ENCODE data around the gene RBPJ. TPM values are rescaled to one million over a fixed set of nuclear protein-coding genes. Genes with fewer than 3 reads are reported as not detected.
"Not testable (repeated sequence)": the region's sequence is repeated elsewhere in the genome, so short reads cannot be mapped to it uniquely, and the experiment has no call there.

RBPJ gene
- polyA plus RNA-seq, 3 donors: 67.9 to 83.1 (median 76.4) TPM

DNA sequence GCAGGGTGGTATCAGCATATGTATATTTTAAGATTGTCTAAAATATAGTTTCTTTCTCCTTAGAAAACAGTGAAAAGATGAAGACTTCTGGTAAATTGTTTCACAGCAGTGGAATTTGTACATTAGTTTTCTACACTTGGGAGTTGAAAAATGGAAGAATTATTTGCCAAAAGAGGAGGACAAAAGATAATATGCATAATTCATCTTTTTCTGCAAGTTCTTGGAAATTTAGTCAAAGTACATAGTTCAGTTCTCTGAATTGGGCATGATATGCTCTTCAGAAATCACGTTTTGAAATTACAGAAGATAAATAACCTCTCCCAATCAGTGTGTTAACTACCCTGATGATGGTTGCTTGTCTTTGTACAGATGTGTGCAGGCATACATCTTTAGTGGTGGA lies 47.0 kb downstream of the RBPJ start:
- DNase-seq: no peak

DNA sequence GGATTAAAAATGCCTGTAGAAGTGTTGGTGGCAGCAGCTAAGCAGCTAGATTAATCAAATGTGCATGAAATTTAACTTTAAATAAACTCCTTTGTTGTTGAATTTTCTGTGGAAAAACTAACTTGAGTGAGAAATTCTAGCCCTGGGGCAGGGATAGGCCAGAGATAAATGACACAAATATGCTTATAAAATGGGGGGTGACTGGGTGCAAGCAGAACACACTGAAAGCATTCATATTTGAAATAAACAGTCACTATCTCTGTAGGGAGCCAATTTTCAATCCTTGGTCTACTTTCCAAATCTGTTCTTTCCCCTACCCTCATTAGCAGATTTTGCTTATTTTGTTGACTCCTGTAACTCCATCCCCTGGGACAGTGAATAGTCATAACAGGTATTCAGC lies 47.9 kb downstream of the RBPJ start:
- no peak for DNase-seq

- no peak for DNase-seq
These were observed 48.3 kb downstream of the RBPJ start for GRCh38 chr4:26369132-26369531.

DNA sequence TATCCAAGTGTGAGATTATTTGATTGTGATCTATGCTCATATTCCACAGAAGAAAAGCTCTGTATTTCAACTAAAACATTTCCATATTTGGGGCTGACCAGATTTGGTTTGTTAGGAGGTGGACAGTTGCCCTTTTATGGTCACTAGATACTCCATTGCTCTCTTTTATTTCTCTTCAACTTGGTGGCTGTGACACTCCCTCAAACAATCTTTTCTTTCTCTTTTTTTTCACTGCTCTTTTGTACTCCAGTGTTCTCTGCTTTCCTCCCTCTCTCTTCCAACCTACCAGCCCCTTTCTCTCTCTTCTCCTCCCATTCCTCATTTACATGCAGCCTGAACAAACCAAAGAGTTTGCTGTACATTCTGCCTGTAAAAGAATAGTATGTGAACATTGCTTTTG lies 48.8 kb downstream of the RBPJ start:
- no peak for DNase-seq

DNA sequence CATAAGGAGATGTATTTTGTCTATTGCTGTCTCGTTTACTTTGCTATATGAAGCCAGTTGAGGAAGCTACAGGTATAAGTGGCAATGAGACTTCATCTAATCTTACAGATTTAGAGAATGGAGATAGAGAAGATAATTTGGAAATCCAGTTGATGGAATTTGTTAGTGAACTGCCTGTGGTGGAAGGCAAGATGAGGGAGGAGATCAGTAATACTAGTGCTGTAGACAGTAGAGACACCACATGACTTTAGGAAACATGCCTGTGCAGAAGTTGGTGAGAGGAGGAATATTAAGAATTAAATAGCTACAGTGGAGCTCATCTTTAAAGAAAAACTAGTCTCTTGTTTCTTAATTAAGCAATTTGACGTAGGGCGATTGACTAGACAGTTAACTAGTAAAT lies 51.3 kb downstream of the RBPJ start:
- DNase-seq: no peak

DNA sequence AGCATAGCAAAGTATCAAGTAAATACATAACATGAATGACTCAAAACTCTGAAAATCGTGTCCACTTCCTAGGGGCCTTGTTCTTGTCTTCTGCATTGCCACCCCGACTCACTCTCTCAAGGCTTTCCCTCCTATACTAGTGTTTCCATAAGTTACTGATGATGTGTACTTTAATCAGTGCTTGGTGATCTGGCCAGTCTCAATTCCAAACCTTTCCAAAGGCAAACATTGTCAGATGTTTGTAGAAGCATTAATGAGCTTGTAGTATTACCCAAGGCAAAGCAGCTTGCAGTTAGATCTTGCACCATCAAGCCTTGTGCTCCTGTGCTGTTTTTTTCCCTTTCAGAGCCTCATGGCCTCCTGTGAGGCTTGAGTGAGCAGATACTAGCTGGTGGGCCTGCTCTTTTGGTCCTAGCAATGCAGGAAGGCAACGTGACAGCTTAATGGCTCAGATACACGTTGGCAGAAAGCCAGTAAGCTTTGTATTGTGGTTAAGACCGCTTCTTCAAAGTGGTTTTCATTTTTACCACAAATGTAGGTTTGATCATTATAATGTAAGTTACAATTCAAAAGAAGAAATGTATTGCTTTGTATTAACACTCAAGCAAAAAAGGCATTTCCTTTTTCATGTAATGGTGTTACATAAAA lies 51.8 kb downstream of the RBPJ start:
- DNase-seq: peak; percentile 53

DNA sequence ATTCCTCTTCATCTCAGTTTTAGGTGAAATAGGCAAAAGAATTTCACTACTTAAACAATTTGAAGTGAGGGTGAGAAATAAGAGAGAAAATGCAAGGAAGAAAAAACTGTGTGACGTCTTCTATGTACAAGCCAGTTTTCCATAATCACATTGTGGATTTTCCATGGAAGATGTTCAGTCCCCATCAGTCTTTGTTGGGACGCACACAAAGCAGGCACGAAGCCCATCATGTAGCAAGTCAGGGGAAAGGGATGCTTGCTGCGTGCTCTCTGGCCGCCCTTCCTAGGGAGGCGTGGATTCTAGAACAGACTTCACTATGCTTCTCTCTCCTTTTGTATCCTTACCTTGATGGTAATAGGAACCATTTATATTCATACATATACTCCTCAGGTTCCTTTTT lies 54.7 kb downstream of the RBPJ start:
- no peak for DNase-seq

DNA sequence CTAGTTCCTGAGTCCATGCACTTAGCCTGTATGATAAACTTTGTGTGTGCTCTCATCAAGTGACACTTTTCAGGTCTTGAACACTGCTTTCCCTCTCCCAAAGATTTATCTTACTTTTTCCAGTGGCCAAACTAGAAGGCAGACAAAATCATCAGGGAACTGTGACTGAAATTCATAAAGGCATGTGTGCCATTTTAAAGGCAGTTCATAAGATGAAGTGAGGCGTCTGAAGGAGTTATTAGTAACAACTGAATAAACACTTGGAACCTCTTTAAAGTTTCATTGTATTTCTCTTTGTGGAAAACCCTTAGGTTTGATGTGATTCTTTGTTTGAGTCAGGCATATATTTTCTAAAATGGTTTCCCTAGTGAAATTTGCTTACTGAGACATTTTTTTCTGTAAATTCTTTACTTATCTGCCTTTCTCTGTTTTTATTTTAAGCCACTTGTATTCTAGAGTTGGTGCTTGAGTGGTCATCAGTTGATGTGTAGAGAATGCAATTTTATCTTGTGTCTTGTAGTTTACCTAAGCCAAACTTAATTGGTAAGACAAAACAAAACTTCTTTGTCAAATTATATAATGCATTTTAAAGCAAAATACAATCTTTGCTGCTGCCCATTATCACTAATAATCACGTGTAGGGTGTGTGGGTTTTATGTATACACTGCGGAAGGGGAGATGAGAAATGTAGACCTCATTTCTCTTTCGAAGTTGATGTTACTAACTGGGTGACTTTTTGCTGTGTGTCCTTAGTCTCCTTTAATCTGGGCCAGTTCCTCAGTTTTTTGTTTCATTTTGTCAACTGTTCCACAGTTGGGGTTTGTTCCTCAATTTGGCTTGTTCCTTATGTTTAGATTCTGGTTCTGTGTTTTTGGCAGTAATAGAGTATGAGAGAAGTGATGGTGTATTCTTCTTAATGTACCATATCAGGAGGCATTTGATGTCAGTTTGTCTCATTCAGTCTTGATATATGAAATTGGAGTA lies 56.8 kb downstream of the RBPJ start:
- DNase-seq: no peak

DNA sequence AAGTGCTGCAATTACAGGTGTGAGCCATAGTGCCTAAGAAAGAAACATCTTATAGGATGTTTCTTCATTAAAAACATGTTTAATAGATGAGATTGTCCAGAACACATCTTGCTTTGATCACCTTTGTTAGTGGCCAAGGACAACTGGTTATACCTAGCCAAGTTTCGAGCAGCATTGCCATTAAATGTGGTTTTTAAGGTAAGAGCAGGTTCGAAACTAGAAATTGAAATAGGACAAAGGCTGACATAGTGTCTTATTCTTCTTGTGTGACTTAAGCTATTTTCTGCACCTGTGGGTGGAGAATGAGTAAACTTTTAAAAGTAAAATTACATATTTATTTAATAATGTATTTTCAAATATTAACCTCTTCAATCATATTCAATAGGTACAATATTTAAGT lies 59.0 kb downstream of the RBPJ start:
- DNase-seq: no peak

DNA sequence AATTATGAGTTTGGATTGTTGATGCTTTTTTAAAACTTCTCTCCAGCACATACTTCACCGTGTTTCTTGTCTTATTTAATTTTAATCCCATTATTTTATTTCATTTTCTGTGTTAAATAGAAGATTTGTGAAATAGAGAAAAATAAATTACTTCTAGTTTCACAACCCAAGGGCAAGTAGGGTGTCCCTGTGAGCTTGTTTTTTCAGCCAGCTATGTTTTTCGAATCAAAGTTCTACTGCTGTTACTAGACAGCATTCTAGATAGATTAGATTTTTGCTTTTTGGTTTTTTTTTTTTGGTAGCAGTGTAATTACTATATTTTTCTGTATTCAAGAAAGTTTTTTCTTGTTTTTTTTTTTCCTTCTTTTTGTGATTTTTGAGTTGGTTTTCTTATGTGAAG lies 59.9 kb downstream of the RBPJ start:
- no peak for DNase-seq

DNA sequence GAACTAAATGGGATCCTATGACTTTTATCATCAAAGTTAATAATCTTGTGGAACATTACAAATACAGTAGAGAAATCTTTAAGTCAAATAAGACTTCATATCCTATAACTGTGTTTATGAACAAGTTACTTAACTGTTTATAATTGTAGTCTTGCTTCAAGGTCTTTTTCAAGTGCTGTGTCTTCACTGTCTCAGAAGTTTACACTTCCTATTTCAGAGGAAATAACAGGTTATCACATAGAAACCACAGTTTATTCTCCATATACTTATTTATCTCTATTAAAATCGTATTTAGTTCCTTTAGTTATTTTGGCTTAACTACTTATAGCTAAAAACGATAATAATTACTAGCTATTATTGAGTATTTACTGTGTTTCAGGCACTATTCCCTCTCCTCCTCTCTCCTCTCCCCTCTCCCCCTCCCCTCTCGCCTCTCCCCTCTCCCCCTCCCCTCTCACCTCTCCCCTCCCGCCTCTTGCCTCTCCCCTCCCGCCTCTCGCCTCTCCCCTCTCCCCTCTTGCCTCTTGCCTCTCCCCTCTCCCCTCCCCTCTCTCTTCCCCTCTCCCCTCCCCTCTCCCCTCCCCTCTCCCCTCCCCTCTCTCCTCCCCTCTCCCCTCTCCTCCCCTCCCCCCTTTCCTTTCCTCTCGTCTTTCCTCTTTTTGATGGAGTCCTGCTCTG lies 63.7 kb downstream of the RBPJ start:
- no peak for DNase-seq

DNA sequence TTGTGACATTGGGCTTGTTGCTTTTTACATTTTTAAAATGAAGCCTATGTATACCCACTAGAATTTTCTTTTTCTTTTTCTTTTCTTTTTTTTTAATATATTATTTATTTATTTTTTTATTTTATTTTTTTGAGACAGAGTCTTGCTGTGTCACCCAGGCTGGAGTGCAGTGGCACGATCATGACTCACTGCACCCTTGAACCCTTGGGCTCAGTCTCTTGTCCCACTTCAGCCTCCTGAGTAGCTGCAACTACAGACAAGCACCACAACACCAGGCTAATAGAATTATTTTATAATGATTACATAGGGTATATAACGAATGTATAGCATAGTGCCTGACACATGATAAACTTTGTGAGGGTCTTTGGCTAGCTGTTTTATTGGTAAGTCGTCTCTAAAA lies 64.9 kb downstream of the RBPJ start:
- no peak for DNase-seq

DNA sequence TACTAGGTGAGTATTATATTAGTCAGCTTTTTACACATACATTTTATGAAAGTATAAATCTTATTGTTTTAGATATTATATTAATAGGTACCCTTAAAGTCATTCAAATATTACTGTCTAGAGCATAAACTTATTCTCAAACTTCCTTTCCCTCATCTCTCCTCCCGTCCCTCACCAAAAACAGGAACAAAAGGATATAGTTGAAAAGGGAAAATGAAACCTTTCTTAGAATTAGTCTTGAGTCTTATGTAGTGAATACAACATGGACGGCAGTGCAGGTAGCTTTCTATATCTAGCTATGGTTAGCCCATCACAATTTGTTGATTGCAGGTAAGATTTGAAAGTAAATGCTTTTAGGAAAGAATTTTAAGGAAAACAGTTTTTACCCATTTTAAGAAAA lies 65.6 kb downstream of the RBPJ start:
- no peak for DNase-seq

DNA sequence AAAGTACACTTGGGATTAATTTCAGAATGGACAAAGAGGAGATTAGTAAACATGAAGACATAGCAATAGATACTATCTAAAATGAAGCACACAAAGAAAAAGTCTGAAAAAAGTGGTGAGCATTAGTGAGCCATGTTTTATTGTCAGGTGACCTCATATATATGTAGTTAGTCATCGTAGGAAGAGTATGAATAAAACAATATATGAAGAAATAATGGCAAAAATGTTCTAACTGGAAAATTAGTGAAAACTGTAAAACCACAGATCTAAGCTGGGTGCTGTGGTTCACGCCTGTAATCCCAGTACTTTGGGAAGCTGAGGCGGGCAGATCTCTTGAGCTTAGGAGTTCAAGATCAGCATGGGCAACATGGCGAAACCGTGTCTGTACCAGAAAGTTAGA lies 67.9 kb downstream of the RBPJ start:
- no peak for DNase-seq

DNA sequence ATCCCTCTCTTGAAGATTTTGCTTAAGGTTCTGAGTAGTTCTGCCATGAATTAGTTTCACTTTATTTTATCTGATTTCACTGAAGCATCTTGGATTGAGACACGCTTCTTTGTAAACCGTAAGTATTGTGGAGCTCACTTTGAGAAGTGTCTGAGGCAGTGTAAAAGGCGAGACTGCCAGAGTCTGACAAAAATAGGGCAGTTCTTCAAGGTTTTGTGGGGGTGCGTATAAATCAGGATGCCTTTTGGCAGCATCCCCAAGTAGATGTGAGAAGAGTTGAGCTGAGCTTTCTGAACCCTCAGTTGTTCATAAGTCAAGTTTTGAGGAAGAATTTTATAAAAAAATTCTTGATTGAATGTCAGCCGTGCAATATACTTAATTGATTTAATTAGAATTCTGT lies 76.3 kb downstream of the RBPJ start:
- DNase-seq: no peak

DNA sequence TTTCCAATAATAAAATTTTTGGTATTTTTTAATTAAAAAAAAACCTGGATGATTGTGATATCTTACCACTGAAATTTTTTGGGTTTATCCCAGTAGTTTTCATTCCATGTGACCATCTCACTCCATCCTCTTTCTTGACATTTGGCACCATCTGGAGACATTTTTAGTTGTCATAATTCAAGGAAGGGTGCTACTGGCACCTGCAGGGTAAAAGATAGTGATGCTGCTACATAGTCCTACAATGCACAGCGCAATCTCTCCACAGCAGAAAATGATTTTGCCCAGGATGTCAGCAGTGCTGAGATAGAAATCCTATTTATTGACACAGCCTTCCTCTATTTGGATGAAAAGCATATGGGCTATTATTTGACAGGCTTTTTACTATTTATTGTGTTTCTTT lies 79.3 kb downstream of the RBPJ start:
- DNase-seq: no peak

- not testable (repeated sequence) for DNase-seq
These were observed 81.2 kb downstream of the RBPJ start for GRCh38 chr4:26402017-26402416.

- no peak for DNase-seq
These were observed 81.6 kb downstream of the RBPJ start for GRCh38 chr4:26402458-26402857.

- DNase-seq: no peak
These were observed 84.0 kb downstream of the RBPJ start for GRCh38 chr4:26404743-26405206.

DNA sequence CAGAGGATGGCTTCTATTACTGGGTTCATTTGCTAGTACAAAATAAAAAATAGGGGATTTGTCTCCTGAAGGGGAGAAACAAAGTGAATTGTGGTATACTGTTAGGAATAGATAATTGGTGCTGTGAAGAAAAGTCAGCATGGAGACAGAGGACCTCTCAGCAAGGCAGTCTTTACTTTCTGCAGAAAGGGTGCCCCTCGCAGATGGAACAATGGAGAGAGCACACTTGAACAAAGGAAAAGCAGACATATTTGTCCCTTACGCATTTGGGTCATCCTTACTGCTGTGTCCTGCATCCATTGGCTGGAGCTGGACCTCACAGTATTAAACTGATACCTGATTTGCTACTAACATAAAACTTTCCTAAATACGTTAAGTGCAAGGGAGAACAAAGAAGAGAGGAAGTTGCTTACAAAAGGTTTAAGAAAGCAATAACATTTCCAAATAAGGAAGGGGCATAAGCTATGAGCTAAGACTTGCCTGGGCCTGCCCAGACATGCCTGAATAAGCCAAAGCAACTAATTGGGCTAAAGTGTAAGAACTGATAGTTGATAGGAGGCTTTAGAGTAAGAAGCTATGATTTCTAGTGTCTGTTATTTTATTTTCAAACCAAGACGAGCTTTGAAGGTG lies 85.6 kb downstream of the RBPJ start:
- DNase-seq: no peak

GRCh38 chr4:26407476-26407875 lies 86.7 kb downstream of the RBPJ start:
- no peak for DNase-seq

Data from renal pelvis (tissue), 4 donors.